RWPE1 (cell line): ENCODE measurements around the gene SDSL.

Experiments used
- CTCF ChIA-PET: fragments of 350-600 bp; sonication (Branson Sonifier 250); formaldehyde crosslinking; extraction: SDS; loops from one replicate; lab custom pipeline; 2021; lab: Yijun Ruan, JAX
- POLR2A ChIA-PET: fragments of 400-600 bp; formaldehyde crosslinking; extraction: SDS; loops from one replicate; lab custom pipeline; 2020; ENCODE audit warnings: antibody characterized with exemption; ENCODE audit not compliant: low non-redundant PET; lab: Yijun Ruan, JAX
- DNase-seq: peaks from one replicate; pipeline ENCODE4 v3.0.0; 2012; ENCODE audit warnings: low spot score
- H3K27ac ChIP-seq: fragments of 450-650 bp; 2 replicates; pipeline ENCODE4 v1.5.1; 2017
- TF ChIP-seq, protein P1 (sequence below): fragments of 450-650 bp; conservative IDR thresholded peaks from 2 replicates; pipeline ENCODE4 v1.5.1; 2017; ENCODE audit warnings: low read depth, mild to moderate bottlenecking

Gene SDSL

DNA sequence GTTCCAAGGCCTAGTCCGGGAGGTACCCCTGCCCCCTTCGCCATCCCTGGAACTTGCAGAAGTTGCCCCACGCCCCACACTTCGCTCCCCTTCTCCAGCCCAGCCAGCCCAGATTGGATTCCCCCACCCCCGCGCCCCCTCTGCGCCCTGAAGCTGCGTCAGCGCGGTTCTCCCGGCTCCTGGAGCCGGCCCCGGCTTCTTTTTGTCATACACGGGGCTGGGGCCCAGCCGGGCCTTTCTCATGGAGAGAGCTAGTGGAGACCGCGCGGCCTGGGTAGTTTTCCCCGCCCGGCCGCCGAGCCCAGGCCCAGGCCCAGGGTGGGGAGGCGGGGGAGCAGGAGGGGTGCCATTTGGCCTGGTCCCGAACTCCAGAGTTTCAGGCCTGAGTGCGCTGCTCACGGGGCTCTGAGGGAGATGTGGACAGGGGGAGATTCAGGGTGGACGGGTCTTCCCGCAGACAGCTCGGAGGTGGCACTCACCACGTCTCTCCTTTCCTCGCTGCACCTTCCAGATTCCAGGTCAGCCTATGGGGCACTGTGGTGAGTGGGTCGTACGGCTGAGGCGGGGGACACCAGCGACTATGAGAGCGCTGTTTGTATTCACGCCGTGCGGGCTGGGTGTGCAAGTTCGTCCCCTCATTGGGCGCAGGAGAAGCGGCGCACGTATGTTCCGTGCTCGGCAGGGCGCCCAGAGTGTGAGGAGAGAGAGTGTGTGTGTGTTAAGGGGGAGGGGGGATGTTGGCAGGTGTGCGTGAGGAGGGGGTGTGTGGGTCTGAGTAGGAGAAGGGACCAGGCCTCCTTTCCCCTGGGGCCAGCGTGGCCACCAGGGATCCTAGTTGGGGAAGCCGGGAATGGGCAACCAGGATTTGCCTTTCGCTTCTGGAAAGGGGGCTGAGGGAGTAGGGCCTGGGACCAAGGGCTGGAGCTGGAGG is 50.3 kb downstream of the SDSL start:
- CTCF ChIA-PET: interaction anchor here (0.7 kb wide), 1 partner anchor 97 kb away, joined by 3 read pairs; no protein-coding TSS in a partner anchor
- TF ChIP-seq, protein P1, sequence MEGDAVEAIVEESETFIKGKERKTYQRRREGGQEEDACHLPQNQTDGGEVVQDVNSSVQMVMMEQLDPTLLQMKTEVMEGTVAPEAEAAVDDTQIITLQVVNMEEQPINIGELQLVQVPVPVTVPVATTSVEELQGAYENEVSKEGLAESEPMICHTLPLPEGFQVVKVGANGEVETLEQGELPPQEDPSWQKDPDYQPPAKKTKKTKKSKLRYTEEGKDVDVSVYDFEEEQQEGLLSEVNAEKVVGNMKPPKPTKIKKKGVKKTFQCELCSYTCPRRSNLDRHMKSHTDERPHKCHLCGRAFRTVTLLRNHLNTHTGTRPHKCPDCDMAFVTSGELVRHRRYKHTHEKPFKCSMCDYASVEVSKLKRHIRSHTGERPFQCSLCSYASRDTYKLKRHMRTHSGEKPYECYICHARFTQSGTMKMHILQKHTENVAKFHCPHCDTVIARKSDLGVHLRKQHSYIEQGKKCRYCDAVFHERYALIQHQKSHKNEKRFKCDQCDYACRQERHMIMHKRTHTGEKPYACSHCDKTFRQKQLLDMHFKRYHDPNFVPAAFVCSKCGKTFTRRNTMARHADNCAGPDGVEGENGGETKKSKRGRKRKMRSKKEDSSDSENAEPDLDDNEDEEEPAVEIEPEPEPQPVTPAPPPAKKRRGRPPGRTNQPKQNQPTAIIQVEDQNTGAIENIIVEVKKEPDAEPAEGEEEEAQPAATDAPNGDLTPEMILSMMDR: no peak
- H3K27ac ChIP-seq: no peak overlapping the region
- no peak for DNase-seq
- POLR2A ChIA-PET: interaction anchor here (0.6 kb wide), 1 partner anchor 59 kb away, joined by 6 read pairs; no protein-coding TSS in a partner anchor

DNA sequence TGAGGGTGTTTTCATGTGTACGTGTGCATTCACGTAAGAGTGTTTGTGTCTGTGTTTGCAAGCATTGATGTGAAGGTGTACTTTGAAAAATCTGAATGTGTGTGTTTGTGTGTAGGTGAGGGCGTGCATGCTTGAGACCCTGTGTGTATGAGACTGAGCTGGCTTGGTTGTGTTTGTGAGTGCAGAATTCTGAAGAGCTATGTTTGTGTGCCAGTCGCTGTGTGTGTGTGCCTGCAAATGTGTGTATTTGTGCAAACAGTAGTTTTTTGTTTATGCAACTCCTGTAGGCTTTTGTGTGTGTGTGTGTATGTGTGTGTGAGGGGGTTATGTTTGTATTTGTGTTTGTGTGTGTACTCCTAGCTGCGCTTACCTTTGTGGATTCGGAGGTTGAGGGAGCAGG is 51.2 kb downstream of the SDSL start:
- TF ChIP-seq, protein P1: no peak
- no peak for DNase-seq
- ChIA-PET POLR2A (no interaction called here), CTCF (no interaction called here)
- H3K27ac ChIP-seq: no peak overlapping the region

DNA sequence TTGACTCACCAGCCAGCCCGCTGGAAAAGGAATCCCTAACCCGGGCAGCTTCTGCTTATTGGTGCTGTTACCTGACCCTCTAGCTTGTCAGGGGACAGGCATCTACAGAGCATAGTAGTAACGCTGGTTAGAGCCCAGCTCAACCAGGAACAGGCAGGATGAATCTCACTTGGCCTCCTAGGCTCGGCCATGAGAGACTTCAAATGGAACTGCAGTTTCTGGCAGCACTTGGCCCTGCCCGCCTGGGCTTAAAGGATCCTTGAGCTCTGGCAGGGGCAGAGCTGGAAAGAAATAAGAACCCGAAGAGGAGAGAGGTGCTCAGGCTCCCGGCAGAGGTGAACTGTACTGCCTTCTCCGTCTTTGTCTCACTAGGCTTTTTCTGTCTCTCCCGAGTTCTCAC is 51.8 kb downstream of the SDSL start:
- TF ChIP-seq, protein P1: no peak
- POLR2A ChIA-PET: no interaction called here
- CTCF ChIA-PET: interaction anchor here (0.6 kb wide), 1 partner anchor 438 kb away, joined by 3 read pairs; no protein-coding TSS in a partner anchor

DNA sequence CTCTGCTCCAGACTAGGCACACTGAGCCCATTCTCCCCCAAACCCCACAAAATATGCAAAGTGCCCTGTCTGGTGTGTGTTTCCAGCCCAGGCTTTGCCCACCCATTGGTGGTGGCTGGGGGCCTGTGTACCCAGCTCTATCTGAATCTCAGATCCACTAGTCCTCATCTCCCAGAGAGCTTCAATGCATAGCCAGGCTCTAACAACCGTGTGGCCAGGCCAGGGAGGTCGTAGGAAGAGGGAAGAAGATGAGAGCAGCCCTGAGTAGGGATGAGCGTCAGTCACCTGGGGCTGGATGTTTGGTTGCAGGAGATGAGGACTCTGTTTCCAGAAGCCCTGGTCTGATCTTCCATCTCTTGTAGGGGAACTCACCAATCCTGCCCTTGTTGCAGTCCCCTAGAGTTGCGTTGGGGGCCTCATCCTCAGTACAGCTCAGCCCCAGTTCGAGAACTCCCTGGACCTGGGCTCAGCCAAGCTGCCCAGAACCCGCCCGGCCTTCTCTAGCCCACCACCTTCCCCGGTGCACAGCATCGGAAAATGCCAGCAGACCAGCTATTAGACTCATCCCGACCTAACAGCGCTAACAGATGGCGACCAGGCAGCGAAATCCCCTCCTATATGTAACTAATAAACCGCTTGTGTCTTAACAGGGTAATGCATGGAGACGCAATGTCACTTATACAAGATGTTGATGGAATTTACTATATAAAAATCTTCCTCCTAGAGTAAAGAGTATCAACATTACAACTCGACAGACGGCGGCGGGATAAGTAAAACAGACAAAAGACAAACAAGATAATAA is 52.7 kb downstream of the SDSL start:
- no peak for DNase-seq
- POLR2A ChIA-PET: no interaction called here
- TF ChIP-seq, protein P1: no peak
- CTCF ChIA-PET: interaction anchor here (1.6 kb wide), 1 partner anchor 13 kb away, joined by 6 read pairs; no protein-coding TSS in a partner anchor
- H3K27ac ChIP-seq: no peak overlapping the region

More for the DNA sequence above, 51.8 kb downstream of the SDSL start:
- H3K27ac ChIP-seq: no peak overlapping the region
- DNase-seq: no peak

DNA sequence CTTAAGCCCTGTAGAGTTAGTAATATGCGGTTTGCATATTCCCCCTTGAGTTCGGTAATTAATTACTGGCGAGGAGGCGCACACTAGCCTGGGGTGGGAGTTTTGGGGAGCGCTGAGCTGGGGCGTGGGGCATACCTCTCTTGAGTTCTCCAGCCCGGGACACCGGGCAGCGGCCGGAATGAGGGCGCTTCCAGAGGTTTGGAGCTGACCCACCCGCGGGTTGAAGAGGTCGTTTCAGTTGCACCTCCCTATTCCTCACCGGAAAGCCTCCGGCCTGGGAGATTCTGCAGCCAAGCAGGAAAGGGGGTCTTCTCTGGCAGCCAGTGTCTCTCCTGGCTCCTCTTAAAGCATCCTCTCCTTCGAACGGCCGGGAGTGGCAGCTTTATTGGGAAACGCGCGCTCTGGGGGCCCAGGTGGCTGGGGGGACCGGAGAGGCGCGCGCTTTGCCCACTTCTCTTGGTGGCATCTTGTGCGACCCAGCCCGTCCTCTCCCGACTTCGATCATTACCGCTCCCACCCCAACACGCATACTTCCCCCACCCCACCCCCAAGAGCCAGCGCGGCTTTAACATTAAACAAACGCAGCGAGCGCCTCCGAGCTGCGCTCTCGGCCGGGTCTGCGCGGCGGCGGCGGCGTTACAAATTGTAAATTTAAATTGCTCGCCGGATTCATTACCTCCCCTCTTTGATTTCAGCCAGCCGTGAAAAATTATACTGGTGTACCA is 53.4 kb downstream of the SDSL start:
- no peak overlapping the region for H3K27ac ChIP-seq
- TF ChIP-seq, protein P1: no peak
- CTCF ChIA-PET: interaction anchor here (0.6 to 1.6 kb wide), 2 partner anchors 13 to 119 kb away, joined by 4 to 6 read pairs; no protein-coding TSS in a partner anchor
- no peak for DNase-seq
- POLR2A ChIA-PET: no interaction called here
